Measurements from ENCODE around the gene C16orf86. TPM values are rescaled to one million over a fixed set of nuclear protein-coding genes. Genes with fewer than 3 reads are reported as not detected.

Gene C16orf86
- total RNA-seq, 4 donors from 2014 or later = 3.6 to 12.9 (median 5.0) TPM

DNA sequence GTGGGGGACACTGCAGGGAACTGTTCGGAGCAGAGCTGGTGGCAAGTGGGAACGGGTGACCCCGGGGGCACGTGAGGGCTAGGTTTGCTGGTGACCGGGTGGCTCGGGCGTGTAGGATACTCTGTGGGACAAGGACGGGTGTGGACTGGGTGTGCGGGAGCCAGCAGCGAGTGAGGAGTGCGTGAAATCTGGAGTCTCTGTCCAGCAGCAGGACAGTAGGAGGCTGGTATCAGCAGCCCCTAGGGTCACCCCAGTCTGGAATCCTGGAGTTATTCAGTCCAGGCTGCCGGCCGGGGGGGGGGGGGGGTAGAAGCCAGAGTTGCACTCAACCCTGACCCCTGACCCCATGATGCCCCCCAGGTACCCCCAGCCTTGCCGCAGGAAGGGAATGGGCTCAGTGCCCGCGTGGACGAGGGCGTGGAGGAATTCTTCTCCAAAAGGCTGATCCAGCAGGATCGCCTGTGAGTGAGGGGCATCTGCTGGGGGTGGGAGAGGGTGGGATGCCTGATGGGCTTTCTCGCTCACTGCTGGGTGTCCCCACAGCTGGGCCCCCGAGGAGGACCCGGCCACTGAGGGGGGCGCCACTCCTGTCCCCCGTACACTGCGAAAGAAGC is 12.7 kb upstream of the C16orf86 start:
- WGBS, 2 donors (ENCODE audit: low coverage in 1 of 2) = 62% methylated on average over 6 of the region's 25 CpGs; no CpG with 5 or more reads in 1 of the 2 donors
- peaks cover 0 to 24% of the 10 kb centered on the region in 2 donors for H3K36me3 ChIP-seq
- peak; percentile 22 for ATAC-seq
- H3K9me3 ChIP-seq = no peaks in the 10 kb centered on the region
- H3K4me1 ChIP-seq = peaks cover 5 to 35% (median 10%) of the 10 kb centered on the region in 3 donors
- H3K27ac ChIP-seq = no peak overlapping the region
- TF ChIP-seq POLR2A (IDR thresholded peaks at IDR 0.05) = no peak
- TF ChIP-seq EP300 (IDR thresholded peaks at IDR 0.05) = no peak
- no peak for TF ChIP-seq POLR2AphosphoS5 (IDR thresholded peaks at IDR 0.05)
- TF ChIP-seq, protein P1, sequence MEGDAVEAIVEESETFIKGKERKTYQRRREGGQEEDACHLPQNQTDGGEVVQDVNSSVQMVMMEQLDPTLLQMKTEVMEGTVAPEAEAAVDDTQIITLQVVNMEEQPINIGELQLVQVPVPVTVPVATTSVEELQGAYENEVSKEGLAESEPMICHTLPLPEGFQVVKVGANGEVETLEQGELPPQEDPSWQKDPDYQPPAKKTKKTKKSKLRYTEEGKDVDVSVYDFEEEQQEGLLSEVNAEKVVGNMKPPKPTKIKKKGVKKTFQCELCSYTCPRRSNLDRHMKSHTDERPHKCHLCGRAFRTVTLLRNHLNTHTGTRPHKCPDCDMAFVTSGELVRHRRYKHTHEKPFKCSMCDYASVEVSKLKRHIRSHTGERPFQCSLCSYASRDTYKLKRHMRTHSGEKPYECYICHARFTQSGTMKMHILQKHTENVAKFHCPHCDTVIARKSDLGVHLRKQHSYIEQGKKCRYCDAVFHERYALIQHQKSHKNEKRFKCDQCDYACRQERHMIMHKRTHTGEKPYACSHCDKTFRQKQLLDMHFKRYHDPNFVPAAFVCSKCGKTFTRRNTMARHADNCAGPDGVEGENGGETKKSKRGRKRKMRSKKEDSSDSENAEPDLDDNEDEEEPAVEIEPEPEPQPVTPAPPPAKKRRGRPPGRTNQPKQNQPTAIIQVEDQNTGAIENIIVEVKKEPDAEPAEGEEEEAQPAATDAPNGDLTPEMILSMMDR (IDR thresholded peaks at IDR 0.05) = no peak
- peaks cover 68% of the 10 kb centered on the region for H3K27me3 ChIP-seq
- peak overlapping the region in 1 of 2 donors; percentile 48 for H3K4me3 ChIP-seq

DNA sequence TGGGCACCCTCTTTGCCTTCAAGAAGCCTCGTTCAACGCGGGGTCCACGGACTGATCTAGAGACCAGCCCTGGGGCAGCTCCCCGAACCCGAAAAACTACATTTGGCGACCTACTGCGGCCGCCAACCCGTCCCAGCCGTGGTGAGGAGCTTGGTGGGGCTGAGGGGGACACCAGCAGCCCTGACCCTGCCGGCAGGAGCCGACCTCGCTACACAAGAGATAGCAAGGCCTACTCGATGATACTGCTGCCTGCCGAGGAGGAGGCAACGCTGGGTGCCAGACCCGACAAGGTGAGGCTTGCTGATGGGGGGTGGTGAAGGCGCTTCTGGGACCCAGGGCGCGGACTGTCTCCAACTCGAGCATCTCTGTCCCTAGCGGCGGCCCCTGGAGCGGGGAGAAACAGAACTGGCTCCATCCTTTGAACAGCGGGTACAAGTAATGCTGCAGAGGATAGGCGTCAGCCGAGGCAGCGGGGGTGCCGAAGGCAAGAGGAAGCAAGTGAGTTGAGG is 12.2 kb upstream of the C16orf86 start:
- no peak for TF ChIP-seq POLR2AphosphoS5 (IDR thresholded peaks at IDR 0.05)
- TF ChIP-seq POLR2A (IDR thresholded peaks at IDR 0.05) = no peak
- TF ChIP-seq, protein P1 (IDR thresholded peaks at IDR 0.05) = no peak
- TF ChIP-seq EP300 (IDR thresholded peaks at IDR 0.05) = no peak
- Histone ChIP-seq H3K27ac (no peak overlapping the region), H3K36me3 (peaks cover 0 to 24% of the 10 kb centered on the region in 2 donors), H3K4me3 (no peak overlapping the region), H3K9me3 (no peaks in the 10 kb centered on the region), H3K4me1 (peaks cover 5 to 35% (median 16%) of the 10 kb centered on the region in 3 donors), H3K27me3 (peaks cover 63% of the 10 kb centered on the region)
- ATAC-seq = no peak
- WGBS, 2 donors (ENCODE audit: low coverage in 1 of 2) = 29 to 63% methylated on average over 4 to 6 of the region's 30 CpGs

DNA sequence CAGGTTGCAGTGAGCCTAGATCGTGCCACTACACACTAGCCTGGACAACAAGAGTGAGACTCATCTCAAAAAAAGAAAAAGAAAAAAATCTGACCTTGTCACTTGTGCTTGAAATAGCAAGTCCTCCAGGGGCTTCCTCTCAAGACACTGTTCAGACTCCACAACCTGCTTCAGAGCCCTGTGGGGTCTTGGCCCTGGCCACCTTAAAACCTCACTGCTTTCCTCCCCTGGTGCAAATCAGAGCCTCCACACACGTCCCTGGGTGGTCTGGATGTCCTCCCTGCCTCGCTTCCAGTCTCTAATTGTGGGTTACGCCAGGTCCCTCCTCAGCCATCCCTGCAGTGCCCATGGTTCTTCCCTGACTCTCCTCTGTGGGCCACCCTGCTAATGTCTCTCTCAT is 11.3 kb upstream of the C16orf86 start:
- ATAC-seq = no peak
- Histone ChIP-seq H3K4me1 (peaks cover 5 to 35% (median 17%) of the 10 kb centered on the region in 3 donors), H3K27me3 (peaks cover 54% of the 10 kb centered on the region), H3K4me3 (no peak overlapping the region), H3K27ac (no peak overlapping the region), H3K9me3 (no peaks in the 10 kb centered on the region), H3K36me3 (peaks cover 0 to 24% of the 10 kb centered on the region in 2 donors)
- 60 to 67% methylated on average over 3 of the region's 4 CpGs for WGBS, 2 donors (ENCODE audit: low coverage in 1 of 2)
- TF ChIP-seq EP300 (IDR thresholded peaks at IDR 0.05) (no peak), POLR2A (IDR thresholded peaks at IDR 0.05) (no peak), POLR2AphosphoS5 (IDR thresholded peaks at IDR 0.05) (no peak)
- TF ChIP-seq, protein P1 (IDR thresholded peaks at IDR 0.05) = no peak

DNA sequence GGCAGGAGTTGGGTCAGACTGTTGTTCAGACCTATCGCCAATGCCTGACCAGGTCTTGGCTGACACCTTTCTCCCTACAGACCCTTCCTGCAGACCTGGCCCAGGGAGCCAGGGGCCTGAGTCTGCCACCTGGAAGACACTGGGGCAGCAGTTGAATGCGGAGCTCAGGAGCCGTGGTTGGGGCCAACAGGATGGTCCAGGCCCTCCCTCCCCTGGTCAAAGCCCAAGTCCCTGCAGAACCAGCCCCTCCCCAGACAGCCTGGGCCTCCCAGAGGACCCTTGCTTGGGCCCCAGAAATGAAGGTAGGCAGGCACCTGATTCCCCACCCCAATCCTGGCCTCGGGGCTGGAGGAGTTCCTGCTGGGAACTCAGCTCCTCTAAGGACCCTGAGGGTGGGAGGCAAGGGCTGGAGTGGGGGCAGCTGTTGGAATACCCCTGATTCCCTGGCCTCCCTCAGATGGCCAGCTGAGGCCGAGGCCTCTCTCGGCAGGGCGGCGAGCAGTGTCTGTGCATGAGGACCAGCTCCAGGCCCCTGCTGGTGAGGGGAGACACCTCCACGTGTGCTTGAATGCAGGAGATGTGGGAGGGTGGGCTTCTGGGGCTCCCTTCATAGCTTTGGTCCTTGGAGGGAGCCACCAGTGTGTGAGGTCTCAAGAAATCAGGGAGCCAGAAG is 10.1 kb upstream of the C16orf86 start:
- H3K4me1 ChIP-seq = peaks cover 5 to 41% (median 20%) of the 10 kb centered on the region in 3 donors
- H3K9me3 ChIP-seq = no peaks in the 10 kb centered on the region
- TF ChIP-seq POLR2AphosphoS5 (IDR thresholded peaks at IDR 0.05) = no peak
- no peak overlapping the region for H3K27ac ChIP-seq
- WGBS, 2 donors (ENCODE audit: low coverage in 1 of 2) = 60% methylated on average over 1 of the region's 9 CpGs; no CpG with 5 or more reads in 1 of the 2 donors
- H3K36me3 ChIP-seq = peaks cover 0 to 24% of the 10 kb centered on the region in 2 donors
- no peak for ATAC-seq
- H3K4me3 ChIP-seq = no peak overlapping the region
- H3K27me3 ChIP-seq = peaks cover 43% of the 10 kb centered on the region

DNA sequence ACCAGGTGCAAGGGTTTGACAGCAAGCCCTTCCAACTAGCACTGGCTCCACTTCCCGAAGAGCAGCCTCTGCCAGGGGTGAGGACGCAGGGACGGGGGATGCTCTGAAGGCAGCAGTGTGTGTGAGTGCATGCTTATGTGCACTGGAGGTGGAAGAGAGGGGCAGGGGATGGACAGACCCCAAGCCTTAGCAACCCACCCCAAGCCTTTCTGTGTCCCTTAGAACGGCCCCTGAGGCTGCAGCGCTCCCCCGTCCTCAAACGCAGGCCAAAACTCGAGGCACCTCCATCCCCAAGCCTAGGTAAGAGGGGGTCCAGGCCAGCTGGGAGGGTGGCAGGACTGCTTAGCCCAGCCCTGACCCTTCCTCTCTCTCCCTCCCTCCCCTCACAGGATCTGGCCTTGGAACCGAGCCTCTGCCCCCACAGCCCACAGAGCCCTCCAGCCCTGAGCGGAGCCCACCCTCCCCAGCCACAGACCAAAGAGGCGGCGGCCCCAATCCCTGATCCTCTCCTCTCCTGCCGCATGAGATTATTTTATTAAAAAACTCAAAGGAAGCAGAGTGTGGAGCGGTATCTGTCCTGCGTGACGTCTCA is 9.5 kb upstream of the C16orf86 start:
- TF ChIP-seq POLR2A (IDR thresholded peaks at IDR 0.05) = no peak
- no peak for TF ChIP-seq POLR2AphosphoS5 (IDR thresholded peaks at IDR 0.05)
- no peak for TF ChIP-seq EP300 (IDR thresholded peaks at IDR 0.05)
- TF ChIP-seq, protein P1 (IDR thresholded peaks at IDR 0.05) = no peak
- H3K4me1 ChIP-seq = peaks cover 5 to 45% (median 22%) of the 10 kb centered on the region in 3 donors
- WGBS, 2 donors (ENCODE audit: low coverage in 1 of 2) = no CpG with 5 or more reads among the region's 16 CpGs
- H3K4me3 ChIP-seq = no peak overlapping the region
- peaks cover 0 to 25% of the 10 kb centered on the region in 2 donors for H3K36me3 ChIP-seq
- no peak for ATAC-seq
- H3K27ac ChIP-seq = no peak overlapping the region
- no peaks in the 10 kb centered on the region for H3K9me3 ChIP-seq
- H3K27me3 ChIP-seq = peaks cover 36% of the 10 kb centered on the region

Measured in gastroesophageal sphincter (tissue), 4 donors.